DMS79 (cell line): Measurements from ENCODE around the gene BAZ1B.
"Not testable (repeated sequence)": the region's sequence is repeated elsewhere in the genome, so short reads cannot be mapped to it uniquely, and the experiment has no call there.

Source experiments
- DNase-seq: peaks from one replicate; lab custom pipeline; 2025; lab: John Stamatoyannopoulos, UW

Gene BAZ1B

GRCh38 chr7:73427902-73428787 is 93.9 kb downstream of the BAZ1B start:
- DNase-seq = no peak

DNA sequence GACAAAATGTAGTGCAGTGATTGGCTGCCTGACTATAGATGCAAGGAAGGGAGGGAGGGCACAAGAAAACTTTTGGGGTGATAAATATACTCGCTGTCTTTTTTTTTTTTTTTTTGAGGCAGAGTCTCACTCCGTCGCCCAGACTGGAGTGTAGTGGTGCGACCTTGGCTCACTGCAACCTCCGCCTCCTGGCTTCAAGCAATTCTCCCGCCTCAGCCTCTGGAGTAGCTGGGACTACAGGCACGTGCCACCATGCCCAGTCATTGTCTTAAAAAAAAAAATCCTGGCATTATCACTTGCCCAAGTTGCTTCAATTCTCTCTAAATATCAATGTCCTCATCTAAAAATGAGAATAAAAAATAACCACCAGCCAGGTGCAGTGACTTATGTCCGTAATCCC is 96.1 kb downstream of the BAZ1B start:
- no peak for DNase-seq

- no peak for DNase-seq
Measured at GRCh38 chr7:73425356-73425983, 96.6 kb downstream of the BAZ1B start.

- no peak for DNase-seq
Measured at GRCh38 chr7:73424489-73424885, 97.6 kb downstream of the BAZ1B start.

- no peak for DNase-seq
Measured at GRCh38 chr7:73423519-73424488, 98.3 kb downstream of the BAZ1B start.

- not testable (repeated sequence) for DNase-seq
Measured at GRCh38 chr7:73420610-73421009, 101.5 kb downstream of the BAZ1B start.

DNA sequence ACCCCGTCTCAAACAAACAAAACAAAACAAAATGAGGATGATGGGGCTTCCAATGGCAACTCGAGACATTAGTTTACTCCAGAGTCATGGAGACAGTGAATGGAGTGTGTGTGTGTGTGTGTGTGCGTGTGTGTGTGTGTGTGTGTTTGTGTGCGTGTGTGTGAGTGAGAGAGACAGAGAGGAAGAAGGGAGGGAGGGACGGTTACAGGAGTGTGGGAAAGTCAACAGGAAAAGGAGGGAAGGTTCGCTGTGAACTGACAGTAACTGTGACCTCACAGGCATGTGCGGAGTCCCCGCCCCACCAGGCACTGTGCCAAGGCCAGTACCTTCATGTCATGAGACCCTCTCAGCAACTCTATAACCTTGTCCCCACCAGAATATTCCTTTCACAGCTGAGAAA is 102.1 kb downstream of the BAZ1B start:
- not testable (repeated sequence) for DNase-seq

DNA sequence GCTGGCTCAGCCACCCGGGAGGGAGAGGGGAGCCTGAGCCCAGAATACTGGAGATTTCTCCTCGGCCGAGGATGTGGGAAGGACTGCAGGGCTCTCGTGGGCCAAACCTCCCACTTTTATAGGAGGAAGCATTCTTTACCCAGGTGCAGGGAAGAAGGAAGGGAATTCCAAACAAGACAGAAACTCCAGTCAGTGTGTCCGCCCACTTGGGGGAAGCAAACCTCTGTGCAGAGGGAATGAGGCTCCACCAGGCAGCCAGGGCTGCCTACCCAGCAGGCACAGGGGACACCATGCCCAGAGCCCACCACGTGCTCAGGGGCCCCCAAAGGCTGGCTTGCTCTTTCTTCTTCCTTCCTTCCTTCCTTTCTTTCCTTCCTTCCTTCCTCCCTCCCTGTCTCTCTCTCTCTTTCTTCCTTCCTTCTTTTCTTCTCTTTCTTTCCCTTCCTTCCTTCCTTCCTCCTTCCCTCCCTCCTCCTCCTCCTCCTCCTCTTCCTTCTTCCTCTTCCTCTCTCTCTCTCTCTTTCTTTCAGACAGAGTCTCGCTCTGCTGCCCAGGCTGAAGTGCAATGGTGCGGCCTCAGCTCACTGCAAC is 103.9 kb downstream of the BAZ1B start:
- DNase-seq = no peak

- DNase-seq = not testable (repeated sequence)
Measured at GRCh38 chr7:73410541-73411131, 111.5 kb downstream of the BAZ1B start.

DNA sequence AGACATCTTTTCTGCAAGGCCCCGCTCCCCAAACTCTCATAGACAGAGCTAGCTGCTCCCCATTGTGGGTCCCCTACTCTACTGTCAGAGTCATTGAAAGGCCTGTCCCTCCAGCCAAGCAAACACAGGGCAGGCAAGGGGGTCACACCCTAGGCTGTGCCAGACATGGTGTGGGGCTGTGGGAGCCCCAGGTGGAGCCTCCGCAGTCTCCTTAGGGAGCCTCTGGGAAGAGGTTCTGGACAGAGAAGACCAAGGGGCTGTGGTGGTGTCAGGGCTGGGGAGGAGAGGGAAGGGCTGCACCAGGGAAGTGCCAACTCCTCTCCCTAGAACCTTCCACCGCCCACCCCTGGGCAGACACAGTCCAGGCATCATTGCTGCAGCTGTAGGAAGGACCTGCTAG is 117.2 kb downstream of the BAZ1B start:
- DNase-seq = not testable (repeated sequence)

DNA sequence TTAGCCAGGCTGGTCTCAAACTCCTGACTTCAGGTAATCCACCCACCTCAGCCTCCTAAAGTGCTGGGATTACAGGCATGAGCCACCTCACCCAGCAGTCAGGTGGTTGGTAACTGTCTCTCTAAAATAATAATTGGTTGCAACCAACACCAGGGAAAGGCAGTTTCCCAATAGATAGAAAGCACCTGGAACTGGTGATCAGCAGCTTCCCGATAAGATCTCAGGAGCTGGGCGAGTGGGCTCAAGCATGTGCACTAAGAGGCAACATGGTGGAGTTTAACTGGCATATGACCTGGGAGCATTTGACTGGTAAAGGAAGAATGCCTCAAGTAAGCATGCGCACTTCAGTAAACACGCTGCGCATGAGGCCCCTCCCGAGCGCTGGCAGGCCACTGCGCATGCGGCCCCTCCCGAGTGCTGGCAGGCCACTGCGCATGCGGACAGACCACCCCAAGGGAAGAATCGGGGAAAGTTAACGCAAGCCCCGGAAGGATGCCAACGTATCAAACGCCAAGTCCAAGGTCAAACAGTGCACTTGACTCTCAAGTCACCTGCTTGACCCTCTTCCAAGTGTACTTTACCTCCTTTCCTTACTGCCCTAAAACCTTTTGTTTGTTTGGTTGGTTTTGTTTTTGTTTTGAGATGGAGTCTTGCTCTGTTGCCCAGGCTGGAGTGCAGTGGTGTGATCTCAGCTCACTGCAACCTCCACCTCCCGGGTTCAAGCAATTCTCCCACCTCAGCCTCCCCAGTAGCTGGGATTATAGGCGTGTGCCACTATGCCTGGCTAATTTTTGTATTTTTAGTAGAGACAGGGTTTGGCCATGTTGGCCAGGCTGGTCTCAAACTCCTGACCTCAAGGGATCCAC is 122.7 kb downstream of the BAZ1B start:
- not testable (repeated sequence) for DNase-seq

DNA sequence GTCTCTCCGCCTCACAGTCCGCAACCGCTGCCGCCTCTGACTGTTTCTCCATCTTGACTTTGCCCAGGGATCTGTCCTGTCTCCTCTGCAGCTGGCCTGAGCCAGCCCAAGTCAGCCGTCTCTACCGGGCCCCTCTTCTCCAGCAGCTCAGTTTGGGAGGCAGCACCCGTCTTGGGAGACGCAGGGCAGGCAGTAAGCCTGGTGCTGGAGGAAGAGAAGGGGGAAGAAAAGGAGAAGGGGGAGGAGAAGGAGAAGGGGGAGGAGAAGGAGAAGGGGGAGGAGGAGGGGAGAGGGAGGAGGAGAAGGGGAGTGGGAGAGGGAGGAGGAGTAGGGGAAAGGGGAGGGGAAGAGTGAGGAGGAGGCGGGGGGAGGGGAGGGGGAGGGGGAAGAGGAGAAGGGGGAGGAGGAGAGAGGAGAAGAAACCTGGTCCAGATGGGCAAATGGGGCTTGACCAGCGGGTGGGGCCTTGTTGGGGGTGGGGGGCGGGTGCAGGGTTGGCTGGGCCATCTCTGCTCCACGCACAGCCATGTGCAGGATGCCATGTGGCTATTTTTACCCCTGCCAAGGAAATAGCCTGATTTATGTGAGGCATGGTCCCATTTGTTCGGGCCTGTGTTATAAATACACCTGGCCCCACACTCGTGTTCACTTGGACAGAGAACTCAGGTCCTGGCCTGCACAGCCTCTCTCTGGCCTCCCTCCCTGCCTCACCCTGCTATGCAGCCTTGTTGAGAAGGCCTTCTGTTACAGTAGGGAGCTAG is 124.4 kb downstream of the BAZ1B start:
- DNase-seq = no peak

DNA sequence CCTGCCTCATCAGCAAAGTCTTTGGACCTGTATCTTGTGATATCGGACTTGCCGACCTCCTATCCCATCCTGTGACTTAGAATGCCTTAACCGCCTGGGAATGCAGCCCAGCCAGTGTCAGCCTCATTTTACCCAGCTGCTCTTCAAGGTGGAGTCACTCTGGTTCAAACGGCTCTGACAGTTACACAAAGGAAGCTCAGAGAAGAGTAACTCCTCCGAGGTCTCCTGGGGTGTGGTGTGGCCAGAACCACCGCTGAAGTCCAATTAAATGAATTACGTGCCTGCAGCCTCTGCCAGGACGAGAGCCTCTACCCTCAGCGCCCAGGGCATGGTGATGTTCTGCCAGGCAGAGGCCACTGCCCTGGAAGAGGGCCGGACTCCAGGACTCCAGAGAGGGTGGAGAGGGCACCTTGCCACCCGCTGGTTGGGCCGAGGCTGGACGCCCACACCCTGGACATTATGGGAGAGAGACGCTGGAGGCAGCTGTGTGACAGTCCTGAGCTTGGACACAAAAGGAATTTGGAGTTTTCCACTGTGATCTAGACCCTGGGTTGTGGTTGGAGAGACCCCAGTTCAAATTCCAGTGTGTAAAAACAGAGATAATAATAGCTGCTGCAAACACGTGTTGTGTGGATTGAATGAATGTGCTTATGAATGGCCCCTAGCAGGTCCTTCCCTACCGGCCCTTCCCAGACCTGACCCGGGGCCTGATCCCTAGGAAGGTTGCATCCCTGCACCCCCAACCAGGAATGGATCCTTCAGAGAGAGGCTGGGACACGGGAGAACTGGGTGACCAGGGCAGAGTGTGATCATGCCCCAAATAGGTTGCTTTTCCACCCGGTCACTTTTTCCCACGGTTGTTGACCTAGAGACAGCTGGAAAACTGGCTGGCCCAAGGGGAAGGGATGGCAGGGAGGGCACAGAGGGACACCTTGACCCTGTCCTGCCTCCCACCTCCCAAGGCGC is 126.3 kb downstream of the BAZ1B start:
- DNase-seq = no peak

- no peak for DNase-seq
Measured at GRCh38 chr7:73394422-73394821, 127.7 kb downstream of the BAZ1B start.

DNA sequence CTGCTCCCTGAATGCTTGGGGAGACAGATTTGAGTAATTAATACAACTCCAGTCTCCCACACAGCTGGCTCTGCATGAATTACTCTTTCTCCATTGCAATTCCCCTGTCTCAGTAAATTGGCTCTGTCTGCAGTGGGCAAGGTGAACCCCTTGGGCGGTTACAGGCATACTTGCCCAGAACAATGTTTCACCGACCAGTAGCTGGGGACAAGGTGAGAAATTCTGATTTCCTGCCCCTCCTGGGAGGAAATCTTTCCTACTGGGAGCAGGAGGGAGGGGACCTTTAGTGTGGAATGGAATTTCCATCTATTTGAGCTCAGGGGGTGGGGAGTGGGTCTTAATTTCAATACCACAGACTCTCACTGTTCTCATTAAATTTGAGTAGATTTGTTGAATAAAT is 130.7 kb downstream of the BAZ1B start:
- DNase-seq = no peak
